ENCODE results near the gene MRPS5.

GRCh38 chr2:95082477-95082876 is 39.1 kb downstream of the MRPS5 start:
- TF ChIP-seq, protein P1, sequence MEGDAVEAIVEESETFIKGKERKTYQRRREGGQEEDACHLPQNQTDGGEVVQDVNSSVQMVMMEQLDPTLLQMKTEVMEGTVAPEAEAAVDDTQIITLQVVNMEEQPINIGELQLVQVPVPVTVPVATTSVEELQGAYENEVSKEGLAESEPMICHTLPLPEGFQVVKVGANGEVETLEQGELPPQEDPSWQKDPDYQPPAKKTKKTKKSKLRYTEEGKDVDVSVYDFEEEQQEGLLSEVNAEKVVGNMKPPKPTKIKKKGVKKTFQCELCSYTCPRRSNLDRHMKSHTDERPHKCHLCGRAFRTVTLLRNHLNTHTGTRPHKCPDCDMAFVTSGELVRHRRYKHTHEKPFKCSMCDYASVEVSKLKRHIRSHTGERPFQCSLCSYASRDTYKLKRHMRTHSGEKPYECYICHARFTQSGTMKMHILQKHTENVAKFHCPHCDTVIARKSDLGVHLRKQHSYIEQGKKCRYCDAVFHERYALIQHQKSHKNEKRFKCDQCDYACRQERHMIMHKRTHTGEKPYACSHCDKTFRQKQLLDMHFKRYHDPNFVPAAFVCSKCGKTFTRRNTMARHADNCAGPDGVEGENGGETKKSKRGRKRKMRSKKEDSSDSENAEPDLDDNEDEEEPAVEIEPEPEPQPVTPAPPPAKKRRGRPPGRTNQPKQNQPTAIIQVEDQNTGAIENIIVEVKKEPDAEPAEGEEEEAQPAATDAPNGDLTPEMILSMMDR (IDR thresholded peaks at IDR 0.05) = no peak
- TF ChIP-seq POLR2A (IDR thresholded peaks at IDR 0.05) (no peak), POLR2AphosphoS5 (IDR thresholded peaks at IDR 0.05) (no peak)

All from breast epithelium (tissue), 3 donors.